MM.1S (cell line): ENCODE results near the gene ACBD6.

Source experiments
- DNase-seq: peaks from one replicate; pipeline ENCODE4 v3.0.0-alpha.2; 2015
- H2AFZ ChIP-seq: fragments of 300-600 bp; sonication (generic); 2 replicates; pipeline ENCODE4 v1.6.0; 2016; ENCODE audit warnings: antibody characterized with exemption, low read length
- H3F3A ChIP-seq: fragments of 300-600 bp; sonication (generic); 2 replicates; pipeline ENCODE4 v1.6.1; 2016; ENCODE audit warnings: mild to moderate bottlenecking, antibody characterized with exemption, low read length, moderate library complexity, mixed read lengths; ENCODE audit not compliant: insufficient read depth
- H3K27ac ChIP-seq: fragments of 300-600 bp; sonication (generic); 2 replicates; pipeline ENCODE4 v1.5.1; 2016; ENCODE audit warnings: mild to moderate bottlenecking, low read length
- H3K27me3 ChIP-seq: fragments of 300-600 bp; sonication (generic); replicated peaks from 2 replicates; pipeline ENCODE4 v1.6.0; 2016; ENCODE audit warnings: low read length; ENCODE audit not compliant: insufficient read depth
- H3K36me3 ChIP-seq: fragments of 300-600 bp; sonication (generic); replicated peaks from 2 replicates; pipeline ENCODE4 v1.6.1; 2016; ENCODE audit warnings: mild to moderate bottlenecking, low read length, mixed read lengths; ENCODE audit not compliant: insufficient read depth
- H3K4me1 ChIP-seq: fragments of 300-600 bp; sonication (generic); 2 replicates; pipeline ENCODE4 v1.6.1; 2016; ENCODE audit warnings: low read length, mixed read lengths
- H3K4me2 ChIP-seq: fragments of 300-600 bp; sonication (generic); 2 replicates; pipeline ENCODE4 v1.6.0; 2016; ENCODE audit warnings: low read depth, low read length
- H3K4me3 ChIP-seq: fragments of 300-600 bp; sonication (generic); 2 replicates; pipeline ENCODE4 v1.5.1; 2016; ENCODE audit warnings: low read length, mixed read lengths
- H3K79me2 ChIP-seq: fragments of 300-600 bp; sonication (generic); 2 replicates; pipeline ENCODE4 v1.6.1; 2016; ENCODE audit warnings: mixed run types, low read length, mixed read lengths
- H3K9ac ChIP-seq: fragments of 300-600 bp; sonication (generic); 2 replicates; pipeline ENCODE4 v1.6.1; 2016; ENCODE audit warnings: low read length, mixed read lengths
- H3K9me2 ChIP-seq: fragments of 300-600 bp; sonication (generic); replicated peaks from 2 replicates; pipeline ENCODE4 v1.6.1; 2016; ENCODE audit warnings: mild to moderate bottlenecking, low read length, mixed read lengths; ENCODE audit not compliant: insufficient read depth
- H3K9me3 ChIP-seq: fragments of 300-600 bp; sonication (generic); replicated peaks from 2 replicates; pipeline ENCODE4 v1.6.1; 2016; ENCODE audit warnings: mild to moderate bottlenecking, low read length, mixed read lengths; ENCODE audit not compliant: insufficient read depth
- H4K20me1 ChIP-seq: fragments of 300-600 bp; sonication (generic); 2 replicates; pipeline ENCODE4 v1.6.1; 2016; ENCODE audit warnings: mild to moderate bottlenecking, low read length, moderate library complexity, mixed read lengths; ENCODE audit not compliant: insufficient read depth
- EZH2 ChIP-seq: fragments of 300-600 bp; sonication (generic); optimal IDR thresholded peaks from 2 replicates; pipeline ENCODE3; 2017; ENCODE audit warnings: low read depth, mild to moderate bottlenecking, antibody characterized with exemption, low read length, mixed read lengths
- EZH2phosphoT487 ChIP-seq: fragments of 300-600 bp; sonication (generic); IDR thresholded peaks from 2 replicates; pipeline ENCODE4 v1.6.1; 2018; ENCODE audit warnings: antibody characterized with exemption, low read length
- TF ChIP-seq, protein P1 (sequence below): fragments of 300-600 bp; sonication (generic); IDR thresholded peaks from 2 replicates; pipeline ENCODE4 v1.5.1; 2016; ENCODE audit warnings: antibody characterized with exemption, low read length, mixed read lengths

The ACBD6 gene

DNA sequence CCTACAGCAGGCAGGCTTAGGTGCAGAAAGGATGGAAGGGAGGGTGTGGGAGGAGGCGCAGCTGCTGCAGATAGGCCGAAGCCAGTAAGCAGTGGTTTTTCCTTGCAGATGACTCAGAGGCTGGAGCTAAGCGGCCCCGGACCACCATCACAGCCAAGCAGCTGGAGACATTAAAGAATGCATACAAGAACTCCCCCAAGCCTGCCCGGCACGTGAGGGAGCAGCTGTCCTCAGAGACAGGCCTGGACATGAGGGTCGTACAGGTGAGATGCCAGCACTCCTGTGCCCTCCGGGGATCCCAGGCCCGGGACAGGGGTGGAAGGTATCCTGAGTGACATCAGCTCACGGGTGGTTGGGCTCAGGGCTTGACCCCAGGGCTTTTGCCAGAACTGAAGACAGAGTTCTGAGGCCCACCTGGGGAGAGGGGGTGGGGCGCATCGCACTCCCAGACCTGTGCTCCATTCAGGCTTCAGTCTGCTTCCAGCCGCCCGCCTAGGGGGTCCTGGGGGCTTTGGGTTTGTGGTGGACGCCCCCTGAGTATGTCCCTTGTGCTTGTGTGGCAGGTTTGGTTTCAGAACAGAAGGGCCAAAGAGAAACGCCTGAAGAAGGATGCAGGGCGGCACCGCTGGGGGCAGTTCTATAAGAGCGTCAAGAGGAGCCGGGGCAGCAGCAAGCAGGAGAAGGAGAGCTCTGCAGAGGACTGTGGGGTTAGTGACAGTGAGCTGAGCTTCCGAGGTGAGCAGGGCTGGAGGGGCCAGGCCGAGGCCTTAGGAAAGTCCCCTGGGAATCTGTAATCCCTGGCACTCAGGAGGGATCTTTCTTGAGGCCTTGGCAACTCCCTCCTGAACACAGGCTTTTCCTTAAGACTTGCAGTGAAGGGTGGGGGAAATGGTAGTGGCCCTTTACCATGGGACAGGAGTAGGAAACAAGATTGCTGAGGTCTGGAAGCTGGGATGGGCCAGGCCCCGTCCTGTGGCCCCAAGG lies 230.8 kb downstream of the ACBD6 start:
- H3K27ac ChIP-seq: no peak overlapping the region
- H3K9ac ChIP-seq: no peak overlapping the region
- no peak for TF ChIP-seq EZH2phosphoT487
- TF ChIP-seq, protein P1, sequence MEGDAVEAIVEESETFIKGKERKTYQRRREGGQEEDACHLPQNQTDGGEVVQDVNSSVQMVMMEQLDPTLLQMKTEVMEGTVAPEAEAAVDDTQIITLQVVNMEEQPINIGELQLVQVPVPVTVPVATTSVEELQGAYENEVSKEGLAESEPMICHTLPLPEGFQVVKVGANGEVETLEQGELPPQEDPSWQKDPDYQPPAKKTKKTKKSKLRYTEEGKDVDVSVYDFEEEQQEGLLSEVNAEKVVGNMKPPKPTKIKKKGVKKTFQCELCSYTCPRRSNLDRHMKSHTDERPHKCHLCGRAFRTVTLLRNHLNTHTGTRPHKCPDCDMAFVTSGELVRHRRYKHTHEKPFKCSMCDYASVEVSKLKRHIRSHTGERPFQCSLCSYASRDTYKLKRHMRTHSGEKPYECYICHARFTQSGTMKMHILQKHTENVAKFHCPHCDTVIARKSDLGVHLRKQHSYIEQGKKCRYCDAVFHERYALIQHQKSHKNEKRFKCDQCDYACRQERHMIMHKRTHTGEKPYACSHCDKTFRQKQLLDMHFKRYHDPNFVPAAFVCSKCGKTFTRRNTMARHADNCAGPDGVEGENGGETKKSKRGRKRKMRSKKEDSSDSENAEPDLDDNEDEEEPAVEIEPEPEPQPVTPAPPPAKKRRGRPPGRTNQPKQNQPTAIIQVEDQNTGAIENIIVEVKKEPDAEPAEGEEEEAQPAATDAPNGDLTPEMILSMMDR: no peak
- TF ChIP-seq EZH2: no peak
- no peak overlapping the region for H3K4me2 ChIP-seq
- H3K79me2 ChIP-seq: no peaks in the 10 kb centered on the region
- H3K27me3 ChIP-seq: no peaks in the 10 kb centered on the region
- H2AFZ ChIP-seq: no peak overlapping the region
- H4K20me1 ChIP-seq: no peaks in the 10 kb centered on the region
- DNase-seq: no peak
- H3K9me2 ChIP-seq: no peaks in the 10 kb centered on the region
- no peaks in the 10 kb centered on the region for H3K4me1 ChIP-seq
- no peaks in the 10 kb centered on the region for H3K36me3 ChIP-seq
- H3K4me3 ChIP-seq: no peak overlapping the region
- no peaks in the 10 kb centered on the region for H3K9me3 ChIP-seq
- no peaks in the 10 kb centered on the region for H3F3A ChIP-seq

DNA sequence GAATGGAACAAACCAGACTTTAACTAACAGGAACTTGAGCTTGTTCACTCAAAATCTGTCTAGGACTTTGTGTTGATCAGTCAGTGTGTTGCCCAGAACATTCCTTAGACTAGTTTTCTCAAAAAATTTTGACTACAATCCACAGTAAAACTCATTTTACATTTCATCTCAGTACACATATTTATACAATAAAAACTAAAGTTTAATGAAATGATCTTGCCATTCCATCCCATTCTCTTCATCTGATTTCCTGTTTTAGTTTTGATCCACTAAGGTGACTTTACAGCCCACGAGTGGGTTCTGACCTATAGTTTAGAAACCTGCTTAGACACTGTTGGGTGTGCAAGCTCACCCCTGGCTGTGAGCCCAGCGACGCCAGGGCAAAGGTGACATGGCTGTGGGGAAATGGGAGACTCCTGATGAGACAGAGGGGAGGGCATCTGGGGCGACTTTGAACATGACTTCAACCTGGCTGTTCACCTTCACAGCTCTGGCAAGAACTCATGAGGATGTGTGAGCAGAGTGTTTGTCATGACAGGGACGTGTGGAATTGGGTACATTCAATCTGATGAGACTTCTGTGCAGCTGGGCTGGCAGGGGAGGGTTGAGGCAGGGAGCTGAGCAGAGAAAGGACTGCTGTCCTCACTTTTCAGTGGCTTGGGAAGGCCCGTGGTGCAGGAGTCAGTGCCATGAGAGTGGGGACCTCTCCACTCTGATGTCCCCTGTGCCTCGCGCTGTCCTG lies 231.7 kb downstream of the ACBD6 start:
- H3F3A ChIP-seq: no peaks in the 10 kb centered on the region
- no peak overlapping the region for H2AFZ ChIP-seq
- no peaks in the 10 kb centered on the region for H3K9me2 ChIP-seq
- no peak overlapping the region for H3K27ac ChIP-seq
- DNase-seq: no peak
- H3K27me3 ChIP-seq: no peaks in the 10 kb centered on the region
- H4K20me1 ChIP-seq: no peaks in the 10 kb centered on the region
- no peak overlapping the region for H3K4me2 ChIP-seq
- H3K4me3 ChIP-seq: no peak overlapping the region
- TF ChIP-seq EZH2phosphoT487: no peak
- TF ChIP-seq, protein P1: peak; percentile 1; the same call in 1 of the 2 replicates
- H3K79me2 ChIP-seq: no peaks in the 10 kb centered on the region
- H3K9ac ChIP-seq: no peak overlapping the region
- no peaks in the 10 kb centered on the region for H3K9me3 ChIP-seq
- H3K4me1 ChIP-seq: no peaks in the 10 kb centered on the region
- no peaks in the 10 kb centered on the region for H3K36me3 ChIP-seq

DNA sequence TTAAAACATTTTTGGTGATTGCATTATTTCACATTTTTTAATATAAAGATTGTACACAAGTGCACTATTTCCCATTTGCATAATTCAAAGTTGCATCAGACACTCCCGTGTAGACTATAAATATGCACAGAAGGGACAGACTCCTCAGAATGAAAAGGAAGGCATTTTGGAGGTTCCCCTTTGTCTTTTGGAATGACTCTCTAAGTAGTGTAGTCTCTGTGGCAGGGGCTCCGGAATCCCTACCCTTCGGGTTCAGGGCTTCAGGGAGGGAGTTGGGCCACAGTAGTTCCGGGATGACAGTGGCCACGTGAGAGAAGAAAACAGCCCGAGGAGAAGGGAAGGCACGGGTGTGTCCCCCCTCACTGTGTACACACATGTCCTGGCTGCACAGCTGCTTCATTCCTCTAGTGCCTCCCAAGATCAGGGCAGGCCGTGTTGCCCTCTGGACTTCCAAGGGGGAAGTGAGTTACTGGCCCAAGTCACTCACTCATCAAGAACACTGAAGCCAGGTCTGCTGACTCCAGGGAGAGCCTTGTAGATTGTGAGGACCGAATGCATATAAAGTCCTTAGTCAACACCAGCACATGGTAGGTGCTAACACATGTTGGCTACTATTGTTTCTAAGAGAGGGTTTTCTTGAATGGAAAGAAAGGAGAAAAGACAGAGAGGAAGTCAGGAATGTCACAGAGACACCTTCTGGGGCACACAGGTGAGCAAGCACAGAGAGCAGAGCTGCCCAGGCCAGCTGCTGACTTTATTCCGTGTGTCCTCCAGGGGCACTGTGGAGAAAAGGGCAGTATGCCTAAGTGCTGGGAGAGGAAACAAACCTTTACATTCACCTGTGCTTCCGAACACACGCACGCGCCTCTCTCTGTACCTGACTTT lies 232.5 kb downstream of the ACBD6 start:
- Histone ChIP-seq H3K4me1 (no peaks in the 10 kb centered on the region), H3K36me3 (no peaks in the 10 kb centered on the region), H3K9ac (no peak overlapping the region), H3K27ac (no peak overlapping the region), H3K4me2 (no peak overlapping the region), H3K9me2 (no peaks in the 10 kb centered on the region), H2AFZ (no peak overlapping the region), H4K20me1 (no peaks in the 10 kb centered on the region), H3K4me3 (no peak overlapping the region), H3K9me3 (no peaks in the 10 kb centered on the region), H3K27me3 (no peaks in the 10 kb centered on the region), H3F3A (no peaks in the 10 kb centered on the region), H3K79me2 (no peaks in the 10 kb centered on the region)
- TF ChIP-seq, protein P1: peak; percentile 51
- TF ChIP-seq EZH2phosphoT487: no peak
- no peak for TF ChIP-seq EZH2
- DNase-seq: peak; percentile 24
